WTC11 (cell line): Measurements from ENCODE around the gene TRMO.

Source experiments
- ATF1 ChIP-seq: sonication (generic); formaldehyde crosslinking; IDR thresholded peaks from 2 replicates; pipeline ENCODE4 v1.8.1; 2023; ENCODE audit warnings: mild to moderate bottlenecking, moderate library complexity, missing genetic modification reagents
- CTCF ChIP-seq: fragments of 200-600 bp; IDR thresholded peaks from 2 replicates; pipeline ENCODE4 v1.8.0; 2022; ENCODE audit warnings: antibody characterized with exemption
- E2F1 ChIP-seq: sonication (generic); formaldehyde crosslinking; IDR thresholded peaks from 2 replicates; pipeline ENCODE4 v1.8.0; 2022; ENCODE audit warnings: mild to moderate bottlenecking, missing genetic modification reagents
- FOXJ3 ChIP-seq: sonication (generic); formaldehyde crosslinking; IDR thresholded peaks from 2 replicates; pipeline ENCODE4 v1.9.0; 2021; ENCODE audit warnings: missing genetic modification reagents, mild to moderate bottlenecking, borderline replicate concordance
- FOXP4 ChIP-seq: sonication (generic); formaldehyde crosslinking; IDR thresholded peaks from 2 replicates; pipeline ENCODE4 v1.8.0; 2022; ENCODE audit warnings: mild to moderate bottlenecking, missing genetic modification reagents
- NFATC4 ChIP-seq: fragments of 250-450 bp; sonication (Bioruptor Pico); IDR thresholded peaks from 2 replicates; pipeline ENCODE4 v1.9.0; 2021; ENCODE audit warnings: mild to moderate bottlenecking
- NR3C1 ChIP-seq: sonication (generic); formaldehyde crosslinking; conservative IDR thresholded peaks from 2 replicates; pipeline ENCODE4 v1.8.1; 2023; ENCODE audit warnings: low read depth, mild to moderate bottlenecking, missing genetic modification reagents
- RORB ChIP-seq: fragments of 250-450 bp; sonication (Bioruptor Pico); IDR thresholded peaks from 2 replicates; pipeline ENCODE4 v1.9.0; 2021; ENCODE audit warnings: mild to moderate bottlenecking
- SP1 ChIP-seq: sonication (generic); formaldehyde crosslinking; conservative IDR thresholded peaks from 2 replicates; pipeline ENCODE4 v1.8.1; 2022; ENCODE audit warnings: missing genetic modification reagents
- TP53 ChIP-seq: sonication (generic); formaldehyde crosslinking; IDR thresholded peaks from 2 replicates; pipeline ENCODE4 v1.8.1; 2023; ENCODE audit warnings: mild to moderate bottlenecking, missing genetic modification reagents
- USF2 ChIP-seq: sonication (generic); formaldehyde crosslinking; IDR thresholded peaks from 2 replicates; pipeline ENCODE4 v1.8.1; 2023; ENCODE audit warnings: mild to moderate bottlenecking, missing genetic modification reagents, moderate library complexity
- ZBTB21 ChIP-seq: sonication (generic); formaldehyde crosslinking; IDR thresholded peaks from 2 replicates; pipeline ENCODE4 v1.8.1; 2023; ENCODE audit warnings: mild to moderate bottlenecking, missing genetic modification reagents, borderline replicate concordance
- ZNF138 ChIP-seq: sonication (generic); formaldehyde crosslinking; conservative IDR thresholded peaks from 2 replicates; pipeline ENCODE4 v1.8.1; 2022; ENCODE audit warnings: mild to moderate bottlenecking, moderate library complexity, missing genetic modification reagents
- TF ChIP-seq, protein P1 (sequence below): sonication (generic); formaldehyde crosslinking; IDR thresholded peaks from 2 replicates; pipeline ENCODE4 v1.8.0; 2022; ENCODE audit warnings: missing genetic modification reagents

DNA sequence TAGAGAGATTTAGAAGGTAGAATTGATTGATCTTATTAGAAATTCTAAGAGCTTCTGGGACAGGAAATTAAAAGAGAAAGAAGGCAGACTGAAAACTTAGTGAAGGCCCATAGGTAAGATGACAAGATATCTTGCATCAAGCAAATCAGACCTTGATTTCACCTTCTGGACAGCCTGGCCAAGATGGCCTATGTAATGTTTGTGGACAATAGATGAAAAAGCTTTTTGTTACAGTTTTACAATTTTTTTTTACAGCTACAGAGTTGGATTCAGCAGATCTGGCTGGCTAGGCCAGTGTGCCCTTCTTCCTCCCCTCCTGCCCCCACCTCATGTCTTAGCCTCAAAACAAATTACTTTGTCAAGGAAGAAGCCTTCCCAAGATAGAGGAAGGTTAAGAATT lies 37.3 kb upstream of the TRMO start:
- TF ChIP-seq RORB (CRISPR knock-in tag) (no peak), FOXJ3 (CRISPR knock-in tag) (no peak), ZBTB21 (CRISPR knock-in tag) (no peak), E2F1 (CRISPR knock-in tag) (no peak), NR3C1 (CRISPR knock-in tag) (no peak), USF2 (no peak), CTCF (no peak), FOXP4 (CRISPR knock-in tag) (no peak), NFATC4 (CRISPR knock-in tag) (no peak), ATF1 (no peak), TP53 (CRISPR knock-in tag) (no peak), ZNF138 (CRISPR knock-in tag) (no peak), SP1 (CRISPR knock-in tag) (no peak)
- TF ChIP-seq, protein P1, sequence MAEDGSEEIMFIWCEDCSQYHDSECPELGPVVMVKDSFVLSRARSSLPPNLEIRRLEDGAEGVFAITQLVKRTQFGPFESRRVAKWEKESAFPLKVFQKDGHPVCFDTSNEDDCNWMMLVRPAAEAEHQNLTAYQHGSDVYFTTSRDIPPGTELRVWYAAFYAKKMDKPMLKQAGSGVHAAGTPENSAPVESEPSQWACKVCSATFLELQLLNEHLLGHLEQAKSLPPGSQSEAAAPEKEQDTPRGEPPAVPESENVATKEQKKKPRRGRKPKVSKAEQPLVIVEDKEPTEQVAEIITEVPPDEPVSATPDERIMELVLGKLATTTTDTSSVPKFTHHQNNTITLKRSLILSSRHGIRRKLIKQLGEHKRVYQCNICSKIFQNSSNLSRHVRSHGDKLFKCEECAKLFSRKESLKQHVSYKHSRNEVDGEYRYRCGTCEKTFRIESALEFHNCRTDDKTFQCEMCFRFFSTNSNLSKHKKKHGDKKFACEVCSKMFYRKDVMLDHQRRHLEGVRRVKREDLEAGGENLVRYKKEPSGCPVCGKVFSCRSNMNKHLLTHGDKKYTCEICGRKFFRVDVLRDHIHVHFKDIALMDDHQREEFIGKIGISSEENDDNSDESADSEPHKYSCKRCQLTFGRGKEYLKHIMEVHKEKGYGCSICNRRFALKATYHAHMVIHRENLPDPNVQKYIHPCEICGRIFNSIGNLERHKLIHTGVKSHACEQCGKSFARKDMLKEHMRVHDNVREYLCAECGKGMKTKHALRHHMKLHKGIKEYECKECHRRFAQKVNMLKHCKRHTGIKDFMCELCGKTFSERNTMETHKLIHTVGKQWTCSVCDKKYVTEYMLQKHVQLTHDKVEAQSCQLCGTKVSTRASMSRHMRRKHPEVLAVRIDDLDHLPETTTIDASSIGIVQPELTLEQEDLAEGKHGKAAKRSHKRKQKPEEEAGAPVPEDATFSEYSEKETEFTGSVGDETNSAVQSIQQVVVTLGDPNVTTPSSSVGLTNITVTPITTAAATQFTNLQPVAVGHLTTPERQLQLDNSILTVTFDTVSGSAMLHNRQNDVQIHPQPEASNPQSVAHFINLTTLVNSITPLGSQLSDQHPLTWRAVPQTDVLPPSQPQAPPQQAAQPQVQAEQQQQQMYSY (CRISPR knock-in tag): no peak
